Hypothalamus (tissue), 51 donors: ENCODE results near the gene WT1.

ENCODE experiments used
- DNase-seq, 51 donors: peaks; one replicate each; lab custom pipeline; 2025; lab: John Stamatoyannopoulos, UW

Gene WT1

GRCh38 chr11:32340181-32340580, 95.2 kb downstream of the WT1 start:
- DNase-seq = no peak
